Right lobe of liver (tissue), 6 donors: ENCODE measurements around the gene LRRC59. TPM values are rescaled to one million over a fixed set of nuclear protein-coding genes. Genes with fewer than 3 reads are reported as not detected.

ENCODE experiments used
- ATAC-seq, 4 donors: fragments of 200-7000 bp; cut with Tn5 transposase; one replicate each; pipeline ENCODE4 v1.9.1; 2020; ENCODE audit warnings: mild to moderate bottlenecking in 4 of 4, moderate library complexity in 4 of 4
- DNase-seq, 3 donors: peaks; one replicate each; pipeline ENCODE4 v3.0.0-alpha.2; 2020
- H3K27ac ChIP-seq, 3 donors: fragments of 200-600 bp; one replicate each; pipeline ENCODE4 v1.8.0; 2022
- H3K27me3 ChIP-seq, 2 donors: fragments of 200-600 bp; one replicate each; pipeline ENCODE4 v1.8.0; 2022
- H3K36me3 ChIP-seq, 4 donors: fragments of 200-600 bp; sonication (generic) in 1 of 4; one replicate each; pipeline versions ENCODE4 v1.5.1 to v1.8.0; 2017 to 2022; ENCODE audit warnings: control low read depth in 1 of 4
- H3K4me1 ChIP-seq, 4 donors: fragments of 200-600 bp; sonication (generic) in 1 of 4; one replicate each; pipeline versions ENCODE4 v1.5.1 to v1.8.0; 2017 to 2022; ENCODE audit warnings: control low read depth in 1 of 4
- H3K4me3 ChIP-seq, 3 donors: fragments of 200-600 bp; one replicate each; pipeline ENCODE4 v1.8.0; 2022
- H3K9me3 ChIP-seq, 4 donors: fragments of 200-600 bp; sonication (generic) in 1 of 4; one replicate each; pipeline versions ENCODE4 v1.5.1 to v1.8.0; 2017 to 2022; ENCODE audit warnings: control low read depth in 1 of 4
- POLR2A ChIP-seq: fragments of 450-650 bp; IDR thresholded peaks from one replicate; pipeline ENCODE4 v1.6.1; 2017; ENCODE audit warnings: antibody characterized with exemption, mild to moderate bottlenecking
- WGBS: methylation state at CpG from one replicate; pipeline ENCODE4 v1.1.6; 2018; ENCODE audit warnings: low coverage, low lambda C conversion rate; ENCODE audit not compliant: insufficient coverage; ENCODE audit errors: missing lambda C conversion rate; 5-methylcytosine and 5-hydroxymethylcytosine counted together
- intact Hi-C, 2 donors: fragments of 100-400 bp; cut with DNase I; formaldehyde crosslinking; loops; one replicate each; pipeline versions ENCODE4 v1.11.2 to v1.14.1; 2022
- total RNA-seq, 6 experiments: library from RNA; depleted of rRNA in 2 of 6; stranded (reverse); fragments of >200 nt in 2 of 6; fragmentation: NEBNext Ultra II Directional in 3 of 6; extraction: Animal tissue kit (Norgen Biotek cat#: 25700) in 3 of 6; gene quantifications; one replicate each; pipeline versions ENCODE4 v1.1.0 to v1.2.4, GENCODE V29; 2016 to 2023
- TF ChIP-seq, protein P1 (sequence below), 4 donors: fragments of 200-600 bp in 3 of 4; fragments of 450-650 bp in 1 of 4; IDR thresholded peaks; one replicate each; pipeline versions ENCODE4 v1.5.1 to v1.8.0; 2016 to 2022; ENCODE audit warnings: antibody characterized with exemption in 4 of 4, mild to moderate bottlenecking in 2 of 4
- donor health status: DM: no; HTN: yes; CAD: no.
- donor health status: DM: no; HTN: no; CAD: no.
- donor health status: DM: no; HTN: no; CAD: no.
- donor health status: DM: no; HTN: yes; CAD: no.
- donor health status: DM: no; HTN: yes; CAD: no.

Gene LRRC59
- total RNA-seq, 6 experiments from 2014 or later, result 36.0 to 125 (median 64.0) TPM

DNA sequence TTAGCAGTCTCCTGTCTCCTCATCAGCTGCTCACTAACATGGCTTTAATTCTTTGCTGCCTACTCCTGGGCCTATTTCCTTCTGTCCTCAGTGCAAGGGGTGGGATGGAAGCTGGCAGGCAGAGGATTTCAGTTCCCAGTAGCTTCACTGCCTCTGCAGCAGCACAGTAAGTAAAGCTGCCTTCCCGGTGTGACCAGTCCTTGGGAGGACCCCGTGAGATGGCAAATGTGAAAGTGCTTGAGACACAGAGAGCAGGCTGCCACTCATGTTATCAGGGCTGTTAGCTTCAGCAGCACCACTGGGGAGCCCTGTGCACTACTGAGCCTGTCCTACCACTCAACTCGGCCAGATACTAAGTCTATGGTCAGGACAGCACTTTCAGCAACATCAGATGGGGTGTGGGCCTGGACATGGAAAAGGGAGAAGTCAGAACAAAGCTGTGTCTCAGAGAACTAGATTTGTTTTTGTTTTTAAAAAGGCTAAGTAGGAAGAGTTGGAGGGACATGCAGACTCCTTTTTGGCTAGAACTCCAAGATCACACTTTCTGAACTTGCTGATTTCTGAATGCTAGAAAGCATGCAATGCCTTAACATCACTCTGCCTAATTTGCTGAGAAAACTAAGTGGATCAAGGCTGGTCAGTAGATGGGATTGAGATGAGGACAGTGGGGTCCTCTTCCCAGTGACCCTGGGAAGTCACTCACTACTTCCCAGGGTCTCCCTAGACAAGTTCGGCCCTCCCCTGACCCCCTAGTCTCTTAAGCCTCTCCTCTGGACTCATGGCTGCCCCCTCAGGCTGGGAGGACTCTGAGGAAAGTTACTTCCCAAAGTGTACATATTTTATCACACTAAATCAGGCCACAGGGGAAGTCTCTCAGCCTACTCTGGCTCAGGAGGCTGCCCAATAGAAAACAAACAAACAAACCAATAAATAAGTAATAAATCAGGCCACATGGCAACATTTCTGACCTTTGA, 29.8 kb upstream of the LRRC59 start:
- H3K4me1 ChIP-seq, result peaks cover 0 to 37% (median 18%) of the 10 kb centered on the region in 4 donors
- DNase-seq (peak in 1 of 3 donors; percentile 26), ATAC-seq (peak; percentile 28 to 50 (median 41))
- H3K4me3 ChIP-seq, result peak overlapping the region; percentile 71 to 87 (median 78)
- H3K9me3 ChIP-seq, result no peaks in the 10 kb centered on the region
- no peaks in the 10 kb centered on the region for H3K36me3 ChIP-seq
- TF ChIP-seq POLR2A, result peak; percentile 16
- TF ChIP-seq, protein P1, sequence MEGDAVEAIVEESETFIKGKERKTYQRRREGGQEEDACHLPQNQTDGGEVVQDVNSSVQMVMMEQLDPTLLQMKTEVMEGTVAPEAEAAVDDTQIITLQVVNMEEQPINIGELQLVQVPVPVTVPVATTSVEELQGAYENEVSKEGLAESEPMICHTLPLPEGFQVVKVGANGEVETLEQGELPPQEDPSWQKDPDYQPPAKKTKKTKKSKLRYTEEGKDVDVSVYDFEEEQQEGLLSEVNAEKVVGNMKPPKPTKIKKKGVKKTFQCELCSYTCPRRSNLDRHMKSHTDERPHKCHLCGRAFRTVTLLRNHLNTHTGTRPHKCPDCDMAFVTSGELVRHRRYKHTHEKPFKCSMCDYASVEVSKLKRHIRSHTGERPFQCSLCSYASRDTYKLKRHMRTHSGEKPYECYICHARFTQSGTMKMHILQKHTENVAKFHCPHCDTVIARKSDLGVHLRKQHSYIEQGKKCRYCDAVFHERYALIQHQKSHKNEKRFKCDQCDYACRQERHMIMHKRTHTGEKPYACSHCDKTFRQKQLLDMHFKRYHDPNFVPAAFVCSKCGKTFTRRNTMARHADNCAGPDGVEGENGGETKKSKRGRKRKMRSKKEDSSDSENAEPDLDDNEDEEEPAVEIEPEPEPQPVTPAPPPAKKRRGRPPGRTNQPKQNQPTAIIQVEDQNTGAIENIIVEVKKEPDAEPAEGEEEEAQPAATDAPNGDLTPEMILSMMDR (IDR thresholded peaks at IDR 0.05), result peak in 3 of 4 donors; percentile 15 to 22 (median 19)
- WGBS, result 11% methylated on average over 4 of the region's 4 CpGs
- intact Hi-C loops, result loop anchor here in 1 of 2 donors (5.0 kb wide), 1 partner anchor 50 kb away; the partner anchor contains the start of gene RSAD1
- no peaks in the 10 kb centered on the region for H3K27me3 ChIP-seq
- peak overlapping the region; percentile 62 to 71 (median 62) for H3K27ac ChIP-seq

DNA sequence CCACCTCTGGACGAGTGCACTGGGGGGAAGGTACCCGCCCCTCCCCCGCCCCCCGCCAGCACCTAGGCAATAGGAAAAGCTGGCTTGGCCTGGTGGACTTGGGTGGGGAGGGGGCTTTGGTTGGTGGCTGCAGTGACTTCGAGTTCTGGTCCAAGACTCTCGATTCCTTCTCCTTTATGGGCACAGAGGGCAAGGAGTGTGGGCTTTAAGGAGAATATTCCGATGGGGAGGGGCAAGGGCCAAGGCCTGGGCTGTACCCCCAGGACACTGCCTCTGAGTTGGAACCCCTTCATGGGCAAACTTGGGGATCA, 29.1 kb upstream of the LRRC59 start:
- Histone ChIP-seq H3K27me3 (no peaks in the 10 kb centered on the region), H3K27ac (peak overlapping the region; percentile 62 to 71 (median 62)), H3K4me1 (peaks cover 0 to 44% (median 18%) of the 10 kb centered on the region in 4 donors), H3K4me3 (peak overlapping the region; percentile 71 to 87 (median 78)), H3K36me3 (no peaks in the 10 kb centered on the region), H3K9me3 (no peaks in the 10 kb centered on the region)
- no peak for ATAC-seq
- intact Hi-C loops, result loop anchor here in 1 of 2 donors (5.0 kb wide), 1 partner anchor 51 kb away; the partner anchor contains the start of gene RSAD1
- no peak for DNase-seq
- 0% methylated on average over 2 of the region's 7 CpGs for WGBS
- no peak for TF ChIP-seq POLR2A
- TF ChIP-seq, protein P1 (IDR thresholded peaks at IDR 0.05), result no peak

DNA sequence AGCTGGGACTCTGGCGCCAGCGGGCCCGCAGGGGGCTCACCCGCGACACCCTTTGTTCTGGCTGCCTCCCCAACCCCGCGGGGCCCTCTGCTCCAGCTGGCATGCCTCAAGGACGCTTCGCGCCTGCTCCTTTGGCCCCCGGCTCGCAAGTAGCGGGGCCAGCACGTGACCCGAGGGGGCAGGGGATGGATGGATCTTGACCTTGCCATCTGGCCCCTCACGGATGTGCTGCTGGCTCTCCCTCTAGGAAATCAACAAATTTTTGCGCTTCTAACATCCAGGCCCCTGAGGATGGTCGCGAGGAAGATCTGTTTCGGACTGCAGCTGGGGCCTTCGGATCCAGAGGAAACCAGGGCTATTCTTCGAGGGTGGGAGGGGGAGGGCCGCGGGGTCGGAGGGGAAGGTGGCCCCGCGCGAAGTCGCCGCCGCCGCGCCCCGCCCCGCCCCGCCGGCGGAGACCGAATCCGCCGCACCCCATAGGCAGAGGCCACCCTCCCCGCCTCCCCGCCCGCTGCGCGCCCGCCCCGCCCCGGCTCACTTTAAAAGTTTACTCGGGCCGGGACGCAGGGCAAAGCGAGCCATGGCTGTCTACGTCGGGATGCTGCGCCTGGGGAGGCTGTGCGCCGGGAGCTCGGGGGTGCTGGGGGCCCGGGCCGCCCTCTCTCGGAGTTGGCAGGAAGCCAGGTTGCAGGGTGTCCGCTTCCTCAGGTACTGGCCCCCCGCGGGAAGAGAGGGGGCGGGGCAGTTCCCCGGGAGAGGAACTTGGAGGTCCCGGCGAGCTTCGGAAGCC, 28.6 kb upstream of the LRRC59 start, which contains the start of gene ACSF2:
Gene ACSF2 (plus strand): TSS at position 537 of the 790 bp plus-strand sequence. CDS start 44 bp downstream, at position 581.
- Histone ChIP-seq H3K9me3 (no peaks in the 10 kb centered on the region), H3K27me3 (no peaks in the 10 kb centered on the region), H3K36me3 (no peaks in the 10 kb centered on the region), H3K27ac (peak within 1 kb of the TSS; percentile 62 to 71 (median 62)), H3K4me1 (peaks cover 0 to 50% (median 21%) of the 10 kb centered on the region in 4 donors), H3K4me3 (peak within 1 kb of the TSS; percentile 71 to 87 (median 78))
- intact Hi-C loops, result loop anchor here in 1 of 2 donors (5.0 kb wide), 1 partner anchor 51 kb away; the partner anchor contains the start of gene RSAD1
- TF ChIP-seq, protein P1 (IDR thresholded peaks at IDR 0.05), result no peak
- peak; percentile 77 for TF ChIP-seq POLR2A
- 0% methylated on average over 9 of the region's 70 CpGs for WGBS
- ATAC-seq (peak; percentile 76 to 86 (median 80)), DNase-seq (peak; percentile 86 to 88 (median 87))

DNA sequence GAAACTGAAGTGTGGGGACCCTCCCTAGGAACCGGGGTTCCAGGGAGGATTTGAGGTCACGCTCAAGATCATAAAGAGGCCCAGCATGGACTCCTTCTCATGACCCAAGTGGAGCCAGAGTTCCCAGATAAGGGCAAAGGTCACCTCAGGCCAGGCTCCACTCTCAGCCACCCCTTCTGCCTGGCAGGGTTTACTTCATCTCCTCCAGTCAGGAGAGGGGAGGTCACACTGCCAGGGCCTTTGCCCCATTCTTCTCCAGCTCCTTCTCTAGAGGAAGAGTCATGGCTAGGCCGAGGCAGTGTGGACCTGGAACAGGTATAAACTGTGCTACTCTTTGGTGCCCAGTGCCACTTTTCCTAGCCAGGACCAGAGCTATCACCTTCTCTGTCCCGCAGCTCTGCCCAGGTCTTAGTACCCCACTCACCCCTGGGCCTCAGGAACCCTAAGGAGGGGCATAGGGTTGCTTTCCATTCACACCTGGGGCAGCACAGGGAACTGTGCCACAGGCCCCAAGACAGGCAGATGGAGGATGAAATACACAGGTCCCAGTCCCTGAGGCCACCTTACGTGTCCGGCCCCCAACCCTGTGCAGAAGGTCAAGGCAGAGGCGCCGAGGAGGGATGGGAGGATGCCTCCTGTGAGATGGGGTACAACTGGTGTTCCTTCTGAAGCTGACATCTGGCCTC, 27.8 kb upstream of the LRRC59 start:
- no CpG with 5 or more reads among the region's 8 CpGs for WGBS
- DNase-seq (peak in 1 of 3 donors; percentile 27), ATAC-seq (no peak)
- Histone ChIP-seq H3K9me3 (no peaks in the 10 kb centered on the region), H3K27me3 (no peaks in the 10 kb centered on the region), H3K4me3 (peak overlapping the region; percentile 71 to 87 (median 78)), H3K36me3 (no peaks in the 10 kb centered on the region), H3K4me1 (peaks cover 0 to 57% (median 24%) of the 10 kb centered on the region in 4 donors), H3K27ac (peak overlapping the region in 2 of 3 donors; percentile 62 to 71)
- TF ChIP-seq, protein P1 (IDR thresholded peaks at IDR 0.05), result no peak
- no peak for TF ChIP-seq POLR2A
- intact Hi-C loops, result loop anchor here in 1 of 2 donors (5.0 kb wide), 1 partner anchor 52 kb away; the partner anchor contains the start of gene RSAD1
